Mesenchymal stem cell (in vitro differentiated cells and primary cell): ENCODE data around the gene HINT3.

Experiments
- DNase-seq: peaks from one replicate; pipeline ENCODE4 v3.0.0-alpha.2; 2013
- H2AFZ ChIP-seq: one replicate; pipeline ENCODE4 v1.6.1; 2013; ENCODE audit warnings: low read depth, mild to moderate bottlenecking, control low read depth, inconsistent platforms, low read length, moderate library complexity
- H2AK5ac ChIP-seq: 2 replicates; pipeline ENCODE4 v1.6.1; 2013; ENCODE audit warnings: low read length, moderate library complexity, mild to moderate bottlenecking, inconsistent platforms; ENCODE audit not compliant: severe bottlenecking
- H2BK120ac ChIP-seq: one replicate; pipeline ENCODE4 v1.6.1; 2013; ENCODE audit warnings: low read depth, mild to moderate bottlenecking, inconsistent platforms, low read length, moderate library complexity
- H2BK12ac ChIP-seq, 2 experiments: one replicate each; pipeline ENCODE4 v1.6.1; 2013; ENCODE audit warnings: inconsistent platforms in 2 of 2, low read length in 2 of 2, mild to moderate bottlenecking in 2 of 2, moderate library complexity in 2 of 2, control low read depth in 1 of 2
- H2BK15ac ChIP-seq: one replicate; pipeline ENCODE4 v1.6.1; 2013; ENCODE audit warnings: mild to moderate bottlenecking, low read depth, inconsistent platforms; ENCODE audit not compliant: poor library complexity, severe bottlenecking
- H2BK5ac ChIP-seq: 2 replicates; pipeline ENCODE4 v1.6.1; 2013; ENCODE audit warnings: low read depth, mild to moderate bottlenecking, low read length, control low read depth, inconsistent platforms; ENCODE audit not compliant: poor library complexity, severe bottlenecking
- H3K14ac ChIP-seq, 2 experiments: one replicate each; pipeline ENCODE4 v1.6.1; 2013; ENCODE audit warnings: inconsistent platforms in 2 of 2, low read length in 2 of 2, control low read depth in 1 of 2, mild to moderate bottlenecking in 1 of 2, moderate library complexity in 1 of 2
- H3K18ac ChIP-seq, 2 experiments: one replicate each; pipeline ENCODE4 v1.6.1; 2013; ENCODE audit warnings: inconsistent platforms in 2 of 2, low read length in 2 of 2, control low read depth in 1 of 2, low read depth in 1 of 2, mild to moderate bottlenecking in 1 of 2
- H3K23ac ChIP-seq, 2 experiments: one replicate each; pipeline ENCODE4 v1.6.1; 2013; ENCODE audit warnings: inconsistent platforms in 2 of 2, low read length in 2 of 2, mild to moderate bottlenecking in 2 of 2, moderate library complexity in 2 of 2, control low read depth in 1 of 2
- H3K27ac ChIP-seq: 2 replicates; pipeline ENCODE4 v1.5.1; 2013; ENCODE audit warnings: mild to moderate bottlenecking, moderate library complexity, low read length, control low read depth, inconsistent platforms; ENCODE audit not compliant: poor library complexity, severe bottlenecking
- H3K27me3 ChIP-seq, 2 experiments: 2 replicates each; pipeline versions ENCODE4 v1.6.1 to v1.7.0; 2013; ENCODE audit warnings: low read length in 2 of 2, mild to moderate bottlenecking in 2 of 2, moderate library complexity in 2 of 2, control low read depth in 1 of 2, inconsistent platforms in 1 of 2; ENCODE audit not compliant: control insufficient read depth in 1 of 2, insufficient read depth in 1 of 2
- H3K36me3 ChIP-seq, 2 experiments: 2 replicates each; pipeline versions ENCODE4 v1.6.1 to v1.7.0; 2013; ENCODE audit warnings: low read length in 2 of 2, control low read depth in 1 of 2, inconsistent platforms in 1 of 2, low read depth in 1 of 2, mild to moderate bottlenecking in 1 of 2; ENCODE audit not compliant: insufficient read depth in 2 of 2, control insufficient read depth in 1 of 2
- H3K4ac ChIP-seq, 2 experiments: one replicate each; pipeline ENCODE4 v1.6.1; 2013; ENCODE audit warnings: inconsistent platforms in 2 of 2, low read length in 2 of 2, mild to moderate bottlenecking in 2 of 2, moderate library complexity in 2 of 2, control low read depth in 1 of 2, low read depth in 1 of 2
- H3K4me1 ChIP-seq: 2 replicates; pipeline ENCODE4 v1.6.1; 2013; ENCODE audit warnings: low read depth, low read length, control low read depth; ENCODE audit not compliant: control insufficient read depth, insufficient read depth
- H3K4me2 ChIP-seq: 2 replicates; pipeline ENCODE4 v1.6.1; 2013; ENCODE audit warnings: low read length, mild to moderate bottlenecking, inconsistent platforms; ENCODE audit not compliant: poor library complexity, severe bottlenecking
- H3K4me3 ChIP-seq, 2 experiments: 2 replicates each; pipeline versions ENCODE4 v1.5.1 to v1.7.0; 2013; ENCODE audit warnings: low read length in 2 of 2, mild to moderate bottlenecking in 2 of 2, control low read depth in 1 of 2, low read depth in 1 of 2; ENCODE audit not compliant: insufficient read depth in 1 of 2
- H3K79me1 ChIP-seq: replicated peaks from 2 replicates; pipeline ENCODE4 v1.6.1; 2013; ENCODE audit warnings: mild to moderate bottlenecking, control low read depth, low read length, inconsistent platforms; ENCODE audit not compliant: poor library complexity, severe bottlenecking
- H3K9ac ChIP-seq: 2 replicates; pipeline ENCODE4 v1.7.0; 2013; ENCODE audit warnings: mild to moderate bottlenecking, low read length, moderate library complexity
- H3K9me3 ChIP-seq: 2 replicates; pipeline ENCODE4 v1.7.0; 2013; ENCODE audit warnings: mild to moderate bottlenecking, low read length; ENCODE audit not compliant: control insufficient read depth
- H4K8ac ChIP-seq: one replicate; pipeline ENCODE4 v1.6.1; 2013; ENCODE audit warnings: inconsistent platforms, mild to moderate bottlenecking, low read length, moderate library complexity
- H4K91ac ChIP-seq: one replicate; pipeline ENCODE4 v1.6.1; 2013; ENCODE audit warnings: mild to moderate bottlenecking, low read length, inconsistent platforms
- WGBS: methylation state at CpG from one replicate; pipeline ENCODE4 v1.1.7; 2013; ENCODE audit warnings: mixed read lengths; 5-methylcytosine and 5-hydroxymethylcytosine counted together

Gene HINT3

DNA sequence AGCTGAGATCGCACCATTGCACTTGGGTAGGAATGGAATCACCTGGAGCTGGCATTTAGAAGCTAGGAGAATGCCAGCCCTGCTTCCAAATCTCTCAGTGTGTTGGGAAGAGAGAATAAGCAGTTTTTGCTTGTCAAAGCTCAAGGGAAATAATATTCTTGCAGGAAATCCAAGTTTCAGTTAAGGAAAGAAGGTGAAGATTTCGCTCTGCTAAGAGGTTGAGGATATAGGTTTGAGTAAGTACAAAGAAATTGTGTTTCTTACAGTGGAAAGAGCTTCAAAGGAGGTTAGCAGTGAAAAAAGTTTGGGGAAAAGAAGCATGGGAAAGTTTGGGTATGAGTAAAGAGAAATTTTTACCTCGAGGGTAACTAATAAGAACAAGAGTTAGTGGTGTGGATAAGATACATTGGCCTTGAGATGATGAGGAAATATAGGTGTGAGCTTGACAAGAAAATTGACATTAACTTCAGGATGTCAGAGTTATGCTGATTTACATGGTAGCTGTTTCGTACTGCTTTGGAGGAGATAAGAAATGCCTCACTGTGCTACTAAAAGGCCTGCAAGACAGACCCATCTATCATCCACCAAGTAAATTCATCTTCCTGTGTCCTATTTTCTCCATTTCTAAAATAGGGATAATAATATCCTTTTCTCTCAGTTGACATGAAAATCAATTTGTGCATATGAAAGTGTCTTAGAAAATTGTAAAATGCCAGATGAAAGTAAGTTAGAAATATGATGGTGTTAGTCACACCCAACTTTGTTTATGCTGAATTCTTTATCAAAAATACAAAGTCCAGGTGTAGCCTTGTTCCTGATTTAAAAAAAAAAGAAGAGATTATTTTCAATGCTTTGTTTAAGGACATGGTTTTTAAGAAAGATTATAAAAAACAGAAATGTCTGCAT is 12.8 kb upstream of the HINT3 start:
- Histone ChIP-seq H2AK5ac (no peak overlapping the region), H2BK12ac (peak overlapping the region in 1 of 2 experiments; percentile 76), H4K91ac (no peak overlapping the region), H3K23ac (no peak overlapping the region), H3K4ac (no peak overlapping the region), H3K79me1 (no peaks in the 10 kb centered on the region), H3K4me1 (peaks cover 1% of the 10 kb centered on the region), H2BK5ac (no peak overlapping the region), H2BK120ac (no peak overlapping the region), H3K4me2 (no peak overlapping the region), H3K9me3 (no peaks in the 10 kb centered on the region), H2BK15ac (no peak overlapping the region), H3K9ac (peak overlapping the region; percentile 59), H3K36me3 (no peaks in the 10 kb centered on the region), H4K8ac (no peak overlapping the region), H3K27me3 (no peaks in the 10 kb centered on the region), H3K4me3 (no peak overlapping the region), H3K27ac (no peak overlapping the region), H2AFZ (no peak overlapping the region), H3K18ac (peak overlapping the region; percentile 6 to 9), H3K14ac (no peak overlapping the region)
- WGBS = 92% methylated on average over 3 of the region's 4 CpGs
- DNase-seq = peak; percentile 42

DNA sequence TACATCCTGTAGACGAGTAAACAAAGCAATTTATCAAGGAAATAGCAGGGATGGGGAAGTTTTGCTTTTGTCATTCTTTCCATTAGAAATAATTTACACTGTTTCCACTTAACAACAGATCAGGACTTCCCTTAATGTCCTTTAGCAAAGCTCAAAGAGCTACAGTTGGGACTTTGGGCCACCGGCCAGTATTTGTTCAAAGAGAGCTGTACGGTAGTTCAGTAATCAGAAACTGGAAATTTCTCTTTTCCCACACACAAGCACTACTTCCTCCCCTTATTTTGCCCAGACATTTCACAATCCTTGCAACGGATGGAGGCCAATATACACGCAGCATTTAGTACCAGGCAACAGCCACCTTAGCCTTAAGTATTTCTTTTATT is 12.1 kb upstream of the HINT3 start:
- Histone ChIP-seq H4K91ac (no peak overlapping the region), H3K27me3 (no peaks in the 10 kb centered on the region), H3K79me1 (no peaks in the 10 kb centered on the region), H2BK120ac (no peak overlapping the region), H3K4me2 (no peak overlapping the region), H3K23ac (no peak overlapping the region), H3K27ac (no peak overlapping the region), H4K8ac (no peak overlapping the region), H3K9ac (peak overlapping the region; percentile 59), H2BK12ac (no peak overlapping the region), H2BK5ac (no peak overlapping the region), H3K4me1 (peaks cover 1% of the 10 kb centered on the region), H3K9me3 (no peaks in the 10 kb centered on the region), H2AK5ac (no peak overlapping the region), H3K4ac (no peak overlapping the region), H3K18ac (no peak overlapping the region), H3K4me3 (no peak overlapping the region), H3K14ac (no peak overlapping the region), H3K36me3 (no peaks in the 10 kb centered on the region), H2BK15ac (no peak overlapping the region), H2AFZ (no peak overlapping the region)
- DNase-seq = peak; percentile 92
- WGBS = 0% methylated on average over 2 of the region's 5 CpGs

DNA sequence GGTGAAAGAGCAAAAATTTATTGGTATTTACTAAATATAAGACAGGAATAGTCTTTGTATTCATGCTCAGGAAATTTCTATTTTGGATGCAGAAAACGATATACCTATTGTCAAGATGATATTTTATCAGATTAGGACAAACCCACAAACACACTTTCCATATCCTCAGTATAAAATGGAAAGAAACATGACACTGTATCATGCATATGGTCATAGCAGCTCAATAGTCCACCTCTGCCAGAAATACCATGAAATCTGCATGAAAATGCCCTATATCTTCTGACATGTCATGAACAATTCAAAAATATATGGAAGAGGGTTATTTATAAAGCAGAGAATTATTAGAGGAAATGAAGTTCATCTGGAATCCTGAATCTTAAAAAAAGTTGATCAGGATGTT is 11.7 kb upstream of the HINT3 start:
- no peak overlapping the region for H3K4ac ChIP-seq
- no peak overlapping the region for H3K4me2 ChIP-seq
- no peaks in the 10 kb centered on the region for H3K9me3 ChIP-seq
- H2BK12ac ChIP-seq = no peak overlapping the region
- H3K18ac ChIP-seq = no peak overlapping the region
- peak overlapping the region; percentile 59 for H3K9ac ChIP-seq
- no CpG with 5 or more reads among the region's 1 CpG for WGBS
- no peak overlapping the region for H3K27ac ChIP-seq
- H4K8ac ChIP-seq = no peak overlapping the region
- H3K27me3 ChIP-seq = no peaks in the 10 kb centered on the region
- H3K14ac ChIP-seq = no peak overlapping the region
- H3K36me3 ChIP-seq = no peaks in the 10 kb centered on the region
- H2BK5ac ChIP-seq = no peak overlapping the region
- no peaks in the 10 kb centered on the region for H3K79me1 ChIP-seq
- no peak overlapping the region for H3K4me3 ChIP-seq
- H2AK5ac ChIP-seq = no peak overlapping the region
- no peak overlapping the region for H2BK15ac ChIP-seq
- no peak overlapping the region for H2BK120ac ChIP-seq
- peaks cover 1% of the 10 kb centered on the region for H3K4me1 ChIP-seq
- DNase-seq = peak; percentile 20
- no peak overlapping the region for H3K23ac ChIP-seq
- no peak overlapping the region for H2AFZ ChIP-seq
- H4K91ac ChIP-seq = no peak overlapping the region

DNA sequence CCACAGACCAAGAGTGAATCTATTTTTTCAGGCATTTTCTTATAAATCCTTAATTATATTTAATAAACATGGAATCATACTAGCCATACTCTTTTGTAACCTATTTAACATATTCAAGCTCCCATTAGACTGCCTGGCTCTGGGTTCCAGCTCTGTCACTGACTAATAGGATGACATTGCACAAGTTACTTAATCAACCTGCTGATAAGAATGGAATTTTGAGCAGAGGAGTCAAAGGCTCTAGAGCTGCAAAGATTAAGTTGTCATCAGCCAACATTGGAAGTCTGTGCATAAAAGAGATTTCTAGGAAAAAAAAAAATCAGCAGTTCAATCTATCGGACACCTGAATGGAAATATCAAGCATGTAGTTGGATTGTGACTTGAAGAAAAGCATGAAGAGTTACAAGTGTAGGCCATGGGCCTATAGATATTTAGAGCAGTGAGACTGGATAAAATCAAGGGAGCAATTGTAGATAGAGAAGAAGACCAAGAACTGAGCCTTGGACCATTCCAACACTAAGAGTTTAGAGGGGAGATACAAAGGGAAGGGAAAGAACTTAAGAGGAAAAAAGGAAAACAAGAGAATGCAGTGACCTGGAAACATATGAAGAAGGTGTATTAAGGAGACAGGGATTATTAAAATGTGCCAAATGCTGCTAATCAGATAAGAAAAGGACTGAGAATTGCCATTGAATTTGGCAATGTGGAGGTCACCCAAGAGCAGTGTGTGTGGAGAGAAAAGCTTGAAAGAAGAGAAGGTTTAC is 11.0 kb upstream of the HINT3 start:
- Histone ChIP-seq H3K4me3 (peak overlapping the region in 1 of 2 experiments; percentile 25), H3K4me2 (no peak overlapping the region), H3K27ac (peak overlapping the region; percentile 59), H2BK12ac (no peak overlapping the region), H3K14ac (no peak overlapping the region), H2BK120ac (no peak overlapping the region), H4K91ac (no peak overlapping the region), H3K79me1 (no peaks in the 10 kb centered on the region), H3K23ac (no peak overlapping the region), H3K18ac (peak overlapping the region; percentile 19 to 73), H4K8ac (no peak overlapping the region), H2BK15ac (no peak overlapping the region), H2AK5ac (no peak overlapping the region), H3K9ac (peak overlapping the region; percentile 66), H3K4me1 (peaks cover 1% of the 10 kb centered on the region), H3K4ac (peak overlapping the region in 1 of 2 experiments; percentile 43), H3K36me3 (no peaks in the 10 kb centered on the region), H3K9me3 (no peaks in the 10 kb centered on the region), H3K27me3 (no peaks in the 10 kb centered on the region), H2AFZ (no peak overlapping the region), H2BK5ac (no peak overlapping the region)
- WGBS = 70% methylated on average over 1 of the region's 1 CpG
- peak; percentile 69 for DNase-seq
